OCI-LY7 (cell line): ENCODE results near the gene ACTG2.

Source experiments
- CTCF ChIP-seq: fragments of 200-600 bp; sonication (generic); conservative IDR thresholded peaks from 2 replicates; pipeline ENCODE4 v1.5.1; 2014; ENCODE audit warnings: mild to moderate bottlenecking, antibody characterized with exemption, low read length, moderate library complexity, mixed read lengths
- EZH2phosphoT487 ChIP-seq: fragments of 200-600 bp; sonication (generic); IDR thresholded peaks from 2 replicates; pipeline ENCODE4 v1.6.1; 2018; ENCODE audit warnings: low read depth, borderline replicate concordance, mild to moderate bottlenecking, mixed run types, antibody characterized with exemption, low read length, moderate library complexity, mixed read lengths

GRCh38 chr2:73949802-73950201 is 57.0 kb downstream of the ACTG2 start:
- TF ChIP-seq CTCF (no peak), EZH2phosphoT487 (no peak)
